Mucosa of gallbladder (tissue), 1 donor: ENCODE data around the gene ZXDC. TPM values are rescaled to one million over a fixed set of nuclear protein-coding genes. Genes with fewer than 3 reads are reported as not detected.

ENCODE experiments used
- DNase-seq: peaks from one replicate; pipeline ENCODE4 v3.0.0-alpha.2; 2020; ENCODE audit warnings: low spot score
- total RNA-seq: library from RNA; stranded (reverse); gene quantifications from one replicate; pipeline ENCODE4 v1.2.1, GENCODE V29; 2021
- donor health status: DM: no; HTN: no; CAD: no.

The ZXDC gene
- total RNA-seq, 1 donor from 2014 or later, result 34.6 TPM

DNA sequence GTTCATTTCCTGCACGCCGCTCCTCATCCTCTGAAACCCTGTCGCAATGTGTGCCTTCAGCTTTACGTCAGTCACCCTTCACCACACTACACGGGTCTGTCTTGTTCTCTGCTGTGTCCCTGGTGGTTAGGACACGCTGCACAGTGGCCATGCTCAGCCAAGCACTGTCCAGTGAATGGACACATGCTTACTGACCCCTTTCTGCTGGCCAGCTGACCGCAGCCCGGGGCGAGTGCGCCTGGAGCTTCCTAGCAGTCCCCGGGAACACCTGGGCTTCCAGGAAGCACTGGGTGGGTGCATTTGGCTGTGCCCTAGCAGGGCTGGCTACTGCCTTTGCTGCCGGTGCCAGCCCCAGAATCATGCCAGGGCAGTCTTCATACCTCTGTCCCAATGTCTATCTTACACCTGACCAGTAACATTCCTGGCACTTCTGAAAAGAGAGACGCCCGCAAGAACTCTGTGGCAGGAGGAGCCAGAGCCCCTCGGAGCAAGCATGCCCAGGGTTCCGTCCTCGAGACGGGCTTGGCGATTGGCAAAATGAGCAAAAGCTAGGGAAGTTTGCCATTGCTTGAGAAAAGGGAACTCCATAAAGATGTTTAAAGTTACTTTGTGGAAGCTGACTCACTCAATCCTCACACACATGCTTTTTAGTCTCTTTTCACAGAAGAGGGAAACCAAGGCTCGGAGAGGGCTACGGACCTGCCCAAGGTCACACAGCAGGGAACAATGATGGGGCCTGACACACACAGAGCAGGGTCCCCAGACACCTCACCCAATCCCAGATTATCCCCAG, 15.7 kb upstream of the ZXDC start:
- no peak for DNase-seq

DNA sequence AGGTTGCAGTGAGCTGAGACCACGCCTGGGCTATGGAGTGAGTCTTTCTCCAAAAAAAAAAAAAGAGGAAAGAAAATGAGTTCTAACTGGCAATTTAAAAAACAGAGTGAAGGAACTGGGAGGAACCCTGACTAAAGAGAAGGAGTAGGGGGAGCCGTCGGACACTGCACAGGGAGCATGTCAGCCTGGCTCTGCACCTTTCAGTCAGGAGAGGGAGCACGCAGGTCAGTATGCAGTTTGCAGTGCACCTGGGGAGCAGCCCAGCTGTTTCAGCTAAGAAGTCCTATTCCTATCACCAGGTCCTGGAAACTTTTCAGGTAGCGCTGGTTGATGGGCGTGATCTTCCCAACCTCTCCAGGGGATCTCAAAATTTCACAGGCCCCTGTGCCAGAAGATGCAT, 14.9 kb upstream of the ZXDC start:
- DNase-seq, result no peak

- DNase-seq, result no peak
Observed at GRCh38 chr3:126488886-126489569, 13.3 kb upstream of the ZXDC start.

- no peak for DNase-seq
Observed at GRCh38 chr3:126488185-126488584, 12.5 kb upstream of the ZXDC start.

DNA sequence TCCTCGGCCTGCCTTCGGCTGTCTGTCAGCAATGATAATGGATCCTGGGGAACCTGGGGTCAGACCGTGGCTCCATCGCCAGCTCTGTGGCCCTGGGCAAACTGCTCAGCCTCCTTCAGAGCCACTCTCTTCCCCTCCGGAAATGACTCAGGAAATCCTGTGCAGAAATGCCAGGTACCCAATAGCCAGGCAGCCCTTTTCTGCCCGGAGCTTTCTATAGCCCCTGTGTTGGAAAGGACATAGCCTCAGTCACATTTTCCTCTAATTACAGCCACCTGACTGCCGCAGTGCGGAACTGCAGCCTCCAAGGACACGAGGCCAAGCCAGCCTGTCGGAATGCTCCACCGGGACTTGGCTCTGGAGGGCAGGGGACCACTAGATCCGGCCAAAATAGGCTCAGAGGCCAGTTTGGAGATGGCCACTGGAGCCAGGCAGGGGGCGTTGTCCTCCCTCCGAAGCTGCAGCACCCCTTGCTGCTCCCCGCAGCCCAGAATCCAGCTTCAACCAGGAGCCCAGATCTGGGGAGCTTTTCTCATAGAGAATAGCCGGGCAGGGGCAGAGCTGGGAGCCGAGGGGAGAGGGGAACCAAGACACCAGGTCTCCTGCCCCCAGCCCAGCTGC, 11.6 kb upstream of the ZXDC start:
- no peak for DNase-seq

DNA sequence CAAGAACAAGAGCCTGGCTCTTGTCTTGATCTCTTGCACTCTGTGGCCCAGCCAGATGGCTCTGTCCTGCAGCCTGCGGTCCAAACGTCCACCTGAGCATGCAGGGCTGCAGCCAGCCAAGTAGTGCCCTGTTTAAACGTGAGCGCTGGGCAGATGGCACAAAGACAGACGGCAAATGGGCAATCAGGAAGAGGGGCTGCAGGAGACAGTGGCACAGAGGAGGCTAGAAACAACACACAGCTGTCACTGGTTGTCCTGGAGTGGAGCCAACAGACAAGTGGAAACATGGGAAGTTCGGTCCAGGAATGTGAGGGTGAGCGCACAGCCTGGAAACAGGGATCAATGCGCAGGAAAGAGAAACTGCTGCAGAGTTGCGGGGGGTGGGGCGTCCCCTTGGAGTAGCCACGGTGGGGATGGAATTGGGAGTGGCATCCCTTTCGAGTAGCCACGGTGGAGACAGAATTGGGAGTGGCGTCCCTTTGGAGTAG, 10.7 kb upstream of the ZXDC start:
- no peak for DNase-seq

DNA sequence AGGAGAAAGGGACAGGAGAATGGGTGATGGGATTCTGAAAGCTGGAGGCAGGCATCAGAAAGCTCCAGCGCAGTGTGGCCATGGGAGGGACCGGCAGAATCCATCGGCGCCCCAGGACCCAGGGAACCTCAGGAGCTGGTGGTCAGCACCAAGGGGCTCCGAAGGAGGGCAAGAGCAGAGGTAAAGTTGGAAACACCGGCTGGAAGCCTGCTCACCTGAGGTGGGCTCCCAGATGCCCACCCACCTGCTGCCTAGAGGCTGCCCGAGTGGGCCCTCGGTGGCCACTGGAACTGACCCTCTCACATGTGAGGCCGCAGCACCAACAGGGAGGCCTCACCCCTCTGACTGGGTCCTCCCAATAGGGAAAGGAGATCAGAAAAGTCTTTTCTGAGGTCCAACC, 10.3 kb upstream of the ZXDC start:
- no peak for DNase-seq

DNA sequence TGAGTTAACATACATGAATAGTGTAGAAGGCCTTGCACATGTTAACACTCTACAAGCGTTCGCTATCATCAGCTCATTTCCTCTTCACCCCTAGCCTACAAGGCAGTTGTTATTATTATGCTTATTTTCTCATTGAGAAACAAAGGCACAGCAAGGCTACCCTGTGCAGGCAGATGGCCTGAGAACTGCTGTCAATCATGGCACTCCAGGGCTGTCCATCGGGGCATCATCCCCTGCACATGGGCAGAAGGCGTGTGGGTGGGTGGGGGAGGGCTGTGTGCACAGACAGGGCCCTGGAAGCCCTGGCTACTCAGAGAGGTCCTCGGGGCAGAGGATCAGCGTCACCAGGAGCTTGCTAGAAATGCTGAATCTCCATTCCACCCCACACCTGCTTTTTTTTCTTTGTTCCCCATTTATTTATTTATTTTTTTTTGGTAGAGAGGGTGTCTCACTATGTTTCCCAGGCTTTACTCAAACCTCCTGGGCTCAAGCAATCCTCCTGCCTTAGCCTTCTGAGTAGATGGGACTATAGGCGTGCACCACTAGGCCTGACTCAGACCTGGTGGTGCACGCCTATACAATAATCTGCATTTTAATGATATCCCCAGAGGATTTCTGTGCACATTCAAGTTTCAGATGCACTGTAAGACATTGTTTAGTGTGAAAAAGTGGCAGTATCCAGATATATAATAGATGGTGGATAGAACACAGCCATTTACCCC, 9.6 kb upstream of the ZXDC start:
- no peak for DNase-seq

GRCh38 chr3:126484662-126485061, 9.0 kb upstream of the ZXDC start:
- no peak for DNase-seq

GRCh38 chr3:126484148-126484547, 8.5 kb upstream of the ZXDC start:
- no peak for DNase-seq

DNA sequence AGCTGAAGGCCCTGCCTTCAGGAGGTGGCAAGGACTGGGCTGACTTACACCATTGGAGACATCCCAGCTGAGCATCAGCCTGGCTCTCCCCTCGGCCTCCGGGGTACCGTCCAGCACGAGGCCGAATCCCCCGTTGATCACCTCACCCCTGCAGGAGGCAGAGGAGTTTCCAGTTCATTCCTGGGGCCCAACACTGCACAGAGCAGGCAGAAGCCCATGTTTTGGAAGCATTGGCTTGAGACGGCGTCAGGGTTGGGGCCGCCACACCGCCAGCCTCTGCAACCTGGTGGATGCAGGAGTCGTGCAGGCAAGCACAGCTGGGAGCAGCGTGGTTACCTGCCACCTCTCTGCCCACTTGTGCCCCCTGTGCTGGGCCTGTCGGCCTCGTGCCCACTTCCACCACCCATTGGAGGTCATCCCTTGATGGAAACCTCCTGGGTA, 7.7 kb upstream of the ZXDC start:
- no peak for DNase-seq

- no peak for DNase-seq
Observed at GRCh38 chr3:126482503-126483255, 7.0 kb upstream of the ZXDC start.

DNA sequence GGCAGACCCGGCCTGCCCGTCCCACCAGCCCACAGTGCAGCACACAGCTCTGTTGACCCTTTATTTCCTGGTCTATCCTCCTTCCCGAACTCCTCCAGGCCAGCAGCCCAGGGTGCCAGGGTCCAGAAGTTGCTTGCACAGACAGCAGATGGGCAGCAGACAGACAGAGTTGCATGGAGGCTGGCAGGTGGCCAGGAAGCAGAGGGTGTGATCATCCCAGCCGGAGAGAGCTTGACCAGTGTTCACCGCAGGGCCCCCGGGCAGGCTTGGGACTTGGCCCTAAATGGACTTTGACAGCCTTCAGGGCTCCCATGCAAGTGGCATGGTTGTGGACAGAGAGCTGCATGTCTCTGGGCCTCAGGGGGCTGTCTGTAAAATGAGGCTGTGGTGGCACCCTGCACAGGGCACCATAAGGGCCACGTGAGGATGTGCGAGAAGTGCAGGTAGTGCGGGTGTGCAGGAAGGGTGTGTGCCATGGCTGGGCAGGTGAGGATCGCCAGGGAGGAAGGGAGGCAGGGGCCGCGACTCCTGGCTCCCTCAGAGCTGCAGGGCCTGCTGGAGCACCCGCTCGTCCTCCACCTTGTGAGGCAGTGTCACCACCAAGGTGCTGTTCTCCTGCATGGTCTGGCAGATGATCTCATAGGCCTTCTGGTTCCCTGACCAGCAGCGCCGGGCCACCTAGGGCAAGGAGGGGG, 6.3 kb upstream of the ZXDC start:
- no peak for DNase-seq

DNA sequence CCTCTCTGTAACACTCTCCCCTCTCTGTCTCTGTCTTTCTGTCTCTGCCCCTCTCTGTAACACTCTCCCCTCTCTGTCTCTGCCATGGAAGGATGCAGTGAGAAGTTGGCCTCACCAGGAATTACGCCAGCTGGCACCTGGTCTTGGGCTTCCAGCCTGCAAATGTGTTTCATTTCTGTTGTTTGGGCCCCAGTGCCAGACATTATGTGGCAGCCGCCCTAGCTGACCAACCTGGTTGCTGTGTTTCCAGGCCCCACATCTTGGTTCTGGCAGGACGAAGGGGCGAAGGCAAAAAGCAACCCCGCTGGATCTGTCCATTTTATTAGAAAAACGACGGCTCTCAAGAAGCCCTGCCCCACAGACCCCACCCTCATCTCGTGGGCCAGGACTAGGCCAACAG, 5.2 kb upstream of the ZXDC start:
- DNase-seq, result no peak

GRCh38 chr3:126480206-126480605, 4.5 kb upstream of the ZXDC start:
- no peak for DNase-seq

- DNase-seq, result no peak
Observed at GRCh38 chr3:126479642-126480041, 4.0 kb upstream of the ZXDC start.

DNA sequence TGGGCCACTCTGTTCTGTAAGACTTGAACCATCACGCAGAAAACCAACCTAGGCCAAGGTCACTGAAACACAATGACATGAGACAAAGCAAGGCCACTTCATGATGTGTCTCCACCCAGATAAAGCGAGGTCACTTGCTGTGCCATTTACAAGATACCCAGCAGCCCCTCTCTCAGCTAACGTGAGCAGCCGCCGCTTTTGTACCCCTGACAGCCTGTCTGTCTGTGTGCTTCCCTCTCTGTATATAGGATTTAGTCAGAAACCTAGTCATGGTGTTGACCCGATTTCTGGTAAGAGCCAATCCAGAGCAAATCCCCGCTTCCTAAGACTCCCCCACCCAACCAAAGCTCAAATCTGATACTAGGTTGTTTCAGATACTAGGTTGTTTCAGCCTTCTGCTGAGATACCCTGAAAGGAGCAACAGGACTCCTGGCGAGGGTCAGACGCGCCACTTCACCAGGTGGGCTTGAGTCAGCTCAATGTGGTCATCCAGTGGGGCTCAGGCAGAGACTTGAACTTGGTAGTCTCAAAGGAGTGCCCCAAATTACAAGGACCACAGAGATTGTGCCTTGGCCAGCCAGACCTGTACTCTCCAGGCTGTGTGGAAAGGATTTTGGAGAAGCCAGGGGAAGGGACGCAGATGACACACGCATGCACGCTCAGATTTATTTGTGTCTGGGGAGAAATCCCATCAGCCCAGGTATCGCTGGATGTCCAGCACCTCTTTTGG, 3.1 kb upstream of the ZXDC start:
- DNase-seq, result no peak

- DNase-seq, result no peak
Observed at GRCh38 chr3:126477061-126477380, 1.3 kb upstream of the ZXDC start.

- DNase-seq, result peak; percentile 44
Observed at GRCh38 chr3:126476166-126477060, 722 bp upstream of the ZXDC start.
